NCI-H1048 (cell line): ENCODE results near the gene ATXN10.
A peak's percentile ranks its signal among the peaks of the same experiment; 100 is the strongest.
"Not testable (repeated sequence)": the region's sequence is repeated elsewhere in the genome, so short reads cannot be mapped to it uniquely, and the experiment has no call there.

Source experiments
- DNase-seq: peaks from one replicate; lab custom pipeline; 2025; lab: John Stamatoyannopoulos, UW

The ATXN10 gene

GRCh38 chr22:45709060-45709739 is 37.6 kb downstream of the ATXN10 start:
- DNase-seq = no peak

GRCh38 chr22:45709866-45710265 is 38.2 kb downstream of the ATXN10 start:
- no peak for DNase-seq

- no peak for DNase-seq
These were observed 38.8 kb downstream of the ATXN10 start for GRCh38 chr22:45710469-45710868.

GRCh38 chr22:45714390-45714789 is 42.8 kb downstream of the ATXN10 start:
- not testable (repeated sequence) for DNase-seq

- DNase-seq = no peak
These were observed 46.2 kb downstream of the ATXN10 start for GRCh38 chr22:45717789-45718188.

GRCh38 chr22:45718391-45718790 is 46.8 kb downstream of the ATXN10 start:
- no peak for DNase-seq

GRCh38 chr22:45720839-45721378 is 49.3 kb downstream of the ATXN10 start:
- no peak for DNase-seq

GRCh38 chr22:45722006-45722405 is 50.4 kb downstream of the ATXN10 start:
- DNase-seq = no peak

GRCh38 chr22:45726081-45726480 is 54.4 kb downstream of the ATXN10 start:
- no peak for DNase-seq

- no peak for DNase-seq
These were observed 59.6 kb downstream of the ATXN10 start for GRCh38 chr22:45731041-45731797.

- no peak for DNase-seq
These were observed 60.3 kb downstream of the ATXN10 start for GRCh38 chr22:45731798-45732495.

GRCh38 chr22:45735273-45735672 is 63.6 kb downstream of the ATXN10 start:
- no peak for DNase-seq

- DNase-seq = peak; percentile 34
These were observed 66.6 kb downstream of the ATXN10 start for GRCh38 chr22:45738206-45738605.

GRCh38 chr22:45740236-45740635 is 68.6 kb downstream of the ATXN10 start:
- no peak for DNase-seq

GRCh38 chr22:45742866-45743450 is 71.3 kb downstream of the ATXN10 start:
- no peak for DNase-seq

GRCh38 chr22:45743687-45744086 is 72.1 kb downstream of the ATXN10 start:
- DNase-seq = no peak

GRCh38 chr22:45744442-45744841 is 72.8 kb downstream of the ATXN10 start:
- no peak for DNase-seq

- DNase-seq = no peak
These were observed 79.0 kb downstream of the ATXN10 start for GRCh38 chr22:45750626-45751025.

- DNase-seq = no peak
These were observed 80.4 kb downstream of the ATXN10 start for GRCh38 chr22:45752036-45752435.

GRCh38 chr22:45754822-45755221 is 83.2 kb downstream of the ATXN10 start:
- DNase-seq = no peak

- DNase-seq = no peak
These were observed 84.9 kb downstream of the ATXN10 start for GRCh38 chr22:45756558-45756957.

- DNase-seq = no peak
These were observed 85.4 kb downstream of the ATXN10 start for GRCh38 chr22:45757068-45757467.
